NCI-H187 (cell line): ENCODE measurements around the gene SORD.
A peak's percentile ranks its signal among the peaks of the same experiment; 100 is the strongest.
"Not testable (repeated sequence)": the region's sequence is repeated elsewhere in the genome, so short reads cannot be mapped to it uniquely, and the experiment has no call there.

Experiments used
- DNase-seq, 2 experiments: peaks; one replicate each; lab custom pipeline; 2025; lab: John Stamatoyannopoulos, UW

The SORD gene

GRCh38 chr15:45024649-45025048, 1.7 kb downstream of the SORD start:
- not testable (repeated sequence) for DNase-seq

GRCh38 chr15:45025627-45026026, 2.6 kb downstream of the SORD start:
- DNase-seq = not testable (repeated sequence)

GRCh38 chr15:45026651-45027190, 3.7 kb downstream of the SORD start:
- DNase-seq = no peak

- DNase-seq = no peak
These were observed 4.2 kb downstream of the SORD start for GRCh38 chr15:45027220-45027619.

GRCh38 chr15:45030743-45031142, 7.7 kb downstream of the SORD start:
- no peak for DNase-seq

- not testable (repeated sequence) for DNase-seq
These were observed 8.6 kb downstream of the SORD start for GRCh38 chr15:45031522-45032028.

- DNase-seq = not testable (repeated sequence)
These were observed 9.5 kb downstream of the SORD start for GRCh38 chr15:45032501-45032900.

- not testable (repeated sequence) for DNase-seq
These were observed 11.1 kb downstream of the SORD start for GRCh38 chr15:45034087-45034486.

GRCh38 chr15:45034600-45035375, 11.8 kb downstream of the SORD start:
- DNase-seq = not testable (repeated sequence)

GRCh38 chr15:45036812-45037781, 14.1 kb downstream of the SORD start:
- peak; percentile 25 to 29 for DNase-seq

- no peak for DNase-seq
These were observed 14.9 kb downstream of the SORD start for GRCh38 chr15:45037936-45038335.

GRCh38 chr15:45040396-45040795, 17.4 kb downstream of the SORD start:
- not testable (repeated sequence) for DNase-seq

GRCh38 chr15:45041538-45041937, 18.5 kb downstream of the SORD start:
- not testable (repeated sequence) for DNase-seq

GRCh38 chr15:45042859-45043258, 19.9 kb downstream of the SORD start:
- DNase-seq = not testable (repeated sequence)

GRCh38 chr15:45044270-45044669, 21.3 kb downstream of the SORD start:
- not testable (repeated sequence) for DNase-seq

- DNase-seq = not testable (repeated sequence)
These were observed 25.4 kb downstream of the SORD start for GRCh38 chr15:45048449-45048793.

GRCh38 chr15:45048794-45049631, 26.0 kb downstream of the SORD start:
- DNase-seq = no peak

GRCh38 chr15:45050587-45050986, 27.6 kb downstream of the SORD start:
- no peak for DNase-seq

GRCh38 chr15:45052676-45053075, 29.7 kb downstream of the SORD start:
- not testable (repeated sequence) for DNase-seq

GRCh38 chr15:45058690-45059675, 36.0 kb downstream of the SORD start:
- not testable (repeated sequence) for DNase-seq
